Measurements from ENCODE around the gene USP1. TPM values are rescaled to one million over a fixed set of nuclear protein-coding genes. Genes with fewer than 3 reads are reported as not detected.
A peak's percentile ranks its signal among the peaks of the same experiment; 100 is the strongest.

The USP1 gene
- total RNA-seq, 1 experiment from 2014 or later, result 37.4 TPM

GRCh38 chr1:62435231-62436038 lies 1.4 kb upstream of the USP1 start:
- H3K4me1 Mint-ChIP-seq, result peaks cover 27% of the 10 kb centered on the region
- peak overlapping the region; percentile 85 for H3K4me3 Mint-ChIP-seq
- H3K9me3 Mint-ChIP-seq, result no peaks in the 10 kb centered on the region
- ATAC-seq (peak; percentile 2), DNase-seq (ENCODE audit: low spot score) (no peak)
- no peaks in the 10 kb centered on the region; the same call in 1 of the 2 replicates for H3K27me3 Mint-ChIP-seq (ENCODE audit: low read depth)
- peak overlapping the region; percentile 96 for H3K27ac Mint-ChIP-seq
- TF ChIP-seq ZBTB21 (CRISPR knock-in tag; IDR thresholded peaks at IDR 0.05; ENCODE audit: borderline replicate concordance), result 0 out of 2 replicates have a peak, but pooled peaks have one; percentile 31
- TF ChIP-seq ERG (CRISPR knock-in tag; IDR thresholded peaks at IDR 0.05), result no peak
- 0 out of 2 replicates have a peak, but pooled peaks have one; percentile 32 for TF ChIP-seq TP53 (CRISPR knock-in tag; IDR thresholded peaks at IDR 0.05)
- no peak for TF ChIP-seq NR2C2 (CRISPR knock-in tag; IDR thresholded peaks at IDR 0.05)
- H3K36me3 Mint-ChIP-seq, result peaks cover 5% of the 10 kb centered on the region; the same call in 1 of the 2 replicates
- ChIA-PET POLR2A (interaction anchor here (0.5 to 1.3 kb wide), 6 partner anchors 8 to 521 kb away, joined by 3 to 5 read pairs (median 3); no protein-coding TSS in a partner anchor), CTCF (interaction anchor here (0.6 to 1.8 kb wide), 7 partner anchors 10 to 406 kb away, joined by 3 to 10 read pairs (median 4); partner anchors contain the start of gene DOCK7)

- peak; percentile 96 for DNase-seq (ENCODE audit: low spot score)
- ChIA-PET CTCF (interaction anchor here (0.5 to 1.8 kb wide), 7 partner anchors 11 to 584 kb away, joined by 3 to 10 read pairs (median 4); partner anchors contain the start of gene DOCK7), POLR2A (interaction anchor here (0.5 to 1.3 kb wide), 8 partner anchors 9 to 520 kb away, joined by 3 to 5 read pairs (median 3); no protein-coding TSS in a partner anchor)
- H3K27me3 Mint-ChIP-seq (ENCODE audit: low read depth), result no peaks in the 10 kb centered on the region
- ATAC-seq, result no peak; the same call in 1 of the 2 replicates
- H3K4me1 Mint-ChIP-seq, result peaks cover 27% of the 10 kb centered on the region
- H3K9me3 Mint-ChIP-seq, result no peaks in the 10 kb centered on the region
- peak overlapping the region; percentile 96 for H3K27ac Mint-ChIP-seq
- peaks cover 10% of the 10 kb centered on the region for H3K36me3 Mint-ChIP-seq
- H3K4me3 Mint-ChIP-seq, result peak overlapping the region; percentile 85
- no peak; the same call in 1 of the 2 replicates for TF ChIP-seq PREB (CRISPR knock-in tag; IDR thresholded peaks at IDR 0.05; ENCODE audit: borderline replicate concordance)
- no peak for TF ChIP-seq AFF4 (CRISPR knock-in tag; IDR thresholded peaks at IDR 0.05; ENCODE audit: borderline replicate concordance)
- no peak for TF ChIP-seq NR2C2 (CRISPR knock-in tag; IDR thresholded peaks at IDR 0.05)
- TF ChIP-seq MAX (CRISPR knock-in tag; IDR thresholded peaks at IDR 0.05), result no peak
- TF ChIP-seq PRDM15 (CRISPR knock-in tag; IDR thresholded peaks at IDR 0.05), result no peak
- no peak for TF ChIP-seq SMAD3 (CRISPR knock-in tag; IDR thresholded peaks at IDR 0.05; ENCODE audit: borderline replicate concordance)
- 0 out of 2 replicates have a peak, but pooled peaks have one; percentile 43 for TF ChIP-seq ATF1 (CRISPR knock-in tag; IDR thresholded peaks at IDR 0.05)
- no peak for TF ChIP-seq ATF3 (CRISPR knock-in tag; conservative IDR thresholded peaks at IDR 0.05)
- TF ChIP-seq USF1 (CRISPR knock-in tag; IDR thresholded peaks at IDR 0.05), result peak; percentile 37
- no peak for TF ChIP-seq USF2 (CRISPR knock-in tag; IDR thresholded peaks at IDR 0.05)
- TF ChIP-seq ETV6 (CRISPR knock-in tag; IDR thresholded peaks at IDR 0.05), result peak; percentile 39; the same call in 1 of the 2 replicates
- TF ChIP-seq ATF2 (CRISPR knock-in tag; IDR thresholded peaks at IDR 0.05; ENCODE audit: borderline replicate concordance, low read depth), result no peak
- no peak for TF ChIP-seq NR1H2 (CRISPR knock-in tag; IDR thresholded peaks at IDR 0.05)
Measured at GRCh38 chr1:62436039-62436465, 797 bp upstream of the USP1 start.

Measured in WTC11 (cell line).